HG02623 (cell line): Measurements from ENCODE around the gene CENPS.
"Not testable (repeated sequence)": the region's sequence is repeated elsewhere in the genome, so short reads cannot be mapped to it uniquely, and the experiment has no call there.

Experiments used
- ATAC-seq: cut with Tn5 transposase; IDR thresholded peaks from one replicate; pipeline ENCODE4 v1.9.1; 2021; ENCODE audit warnings: moderate library complexity; ENCODE audit not compliant: unreplicated experiment

CENPS gene

GRCh38 chr1:10430216-10431069 lies at the start of gene CENPS:
TSS of gene CENPS (plus strand) at chr1:10430433. CDS start at chr1:10430518, 85 bp downstream.
- ATAC-seq: peak; percentile 70

DNA sequence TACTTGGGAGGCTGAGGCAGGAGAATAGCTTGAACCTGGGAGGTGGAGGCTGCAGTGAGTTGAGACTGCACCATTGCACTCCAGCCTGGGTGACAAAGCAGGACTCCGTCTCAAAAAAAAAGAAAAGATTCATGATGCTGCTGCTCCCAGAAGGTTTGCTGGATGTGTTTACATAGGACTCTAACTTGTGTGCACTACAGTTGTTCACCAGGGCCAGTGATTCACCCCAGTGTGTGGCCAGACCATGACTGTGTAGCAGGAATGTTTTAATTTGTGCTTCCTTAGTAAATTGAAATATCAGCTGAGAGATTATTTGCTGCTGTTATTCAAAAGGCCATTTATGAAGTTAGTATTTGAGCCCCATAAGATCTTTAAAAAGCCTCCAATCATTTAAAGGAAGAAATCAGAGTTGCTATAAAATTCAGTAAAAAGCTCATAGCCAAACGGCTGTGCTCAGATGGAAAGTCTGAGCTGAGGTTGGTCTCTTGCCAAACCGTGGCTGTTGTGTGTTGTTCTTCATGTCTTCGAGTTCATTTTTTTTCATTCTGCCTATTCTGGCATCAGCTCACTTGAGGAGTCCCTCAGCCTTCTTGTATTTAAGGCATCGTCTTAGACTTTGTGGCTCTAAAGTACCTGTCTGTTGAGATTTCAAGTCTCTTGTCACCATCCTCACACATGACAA lies 49.5 kb upstream of the CENPS start:
- ATAC-seq: no peak

DNA sequence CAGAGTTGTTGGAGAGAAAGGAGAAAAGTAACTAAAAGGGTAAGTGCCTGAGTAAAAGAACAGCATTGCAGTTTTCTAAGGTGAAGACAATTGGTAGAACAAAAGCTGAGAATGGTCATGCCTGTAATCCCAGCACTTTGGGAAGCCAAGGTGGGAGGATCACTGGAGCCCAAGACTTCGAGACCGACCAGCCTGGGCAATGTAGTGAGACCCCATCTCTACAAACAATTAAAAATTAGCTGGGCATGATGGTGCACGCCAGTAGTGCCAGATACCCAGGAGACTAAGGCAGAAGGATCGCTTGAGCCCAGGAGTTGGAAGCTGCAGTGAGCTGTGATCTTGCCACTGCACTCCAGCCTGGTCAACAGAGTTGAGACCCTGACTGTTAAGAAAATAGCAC lies 46.6 kb upstream of the CENPS start:
- ATAC-seq: no peak

DNA sequence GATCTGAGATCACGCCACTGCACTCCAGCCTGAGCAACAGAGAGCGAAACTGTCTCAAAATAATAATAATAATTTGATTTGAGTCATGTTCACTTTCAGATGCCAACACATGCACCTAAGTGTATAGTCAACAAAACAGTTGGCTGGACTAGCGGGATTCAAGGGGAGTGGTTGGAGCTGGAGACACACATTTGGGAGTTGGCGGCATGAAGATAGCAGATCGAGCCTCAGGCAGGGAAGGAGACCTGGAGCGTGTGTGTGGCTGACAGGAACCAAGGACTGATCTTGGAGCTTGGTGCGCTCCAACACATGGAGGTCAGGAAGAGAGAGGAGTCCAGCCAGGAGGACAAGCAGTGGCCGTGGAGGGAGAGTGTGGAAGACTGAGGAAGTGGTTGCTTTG lies 46.0 kb upstream of the CENPS start:
- ATAC-seq: no peak

- no peak for ATAC-seq
Observed at GRCh38 chr1:10386761-10387676, 43.2 kb upstream of the CENPS start.

DNA sequence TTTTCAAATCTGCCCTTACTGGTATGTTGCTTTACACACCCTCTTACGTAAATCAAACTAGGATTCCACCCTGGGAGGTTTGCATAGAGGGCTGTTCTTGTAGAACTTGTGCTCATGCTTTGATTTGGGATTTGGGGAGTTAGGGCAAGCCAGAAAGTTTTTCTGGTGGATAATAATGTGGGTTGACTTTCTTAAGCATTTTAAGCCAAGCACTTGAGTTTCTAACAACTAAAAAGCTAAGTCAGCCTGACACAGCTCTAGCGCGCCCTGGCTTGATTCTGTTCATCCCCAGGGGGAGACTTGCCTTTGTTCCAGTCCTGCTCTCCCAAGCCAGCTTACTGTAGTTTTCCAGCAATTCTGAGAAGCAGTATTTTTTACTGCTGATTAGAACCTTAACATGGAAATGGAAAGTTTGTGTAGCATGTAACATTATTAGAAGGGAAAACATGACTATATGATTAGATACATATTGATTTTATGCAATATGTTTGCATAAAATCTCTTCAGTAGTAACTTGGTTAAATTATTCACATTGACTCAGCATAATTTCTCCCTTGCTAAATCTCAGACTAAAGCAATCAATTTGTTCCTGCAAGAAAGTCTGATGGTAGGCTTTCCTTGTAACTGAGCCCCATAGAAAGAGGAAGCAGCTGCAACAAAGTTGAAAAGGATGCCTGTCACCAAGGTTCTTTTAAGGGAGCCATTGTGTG lies 42.4 kb upstream of the CENPS start:
- ATAC-seq: no peak

- no peak for ATAC-seq
Observed at GRCh38 chr1:10388387-10388715, 41.9 kb upstream of the CENPS start.

- no peak for ATAC-seq
Observed at GRCh38 chr1:10389271-10389973, 40.8 kb upstream of the CENPS start.

DNA sequence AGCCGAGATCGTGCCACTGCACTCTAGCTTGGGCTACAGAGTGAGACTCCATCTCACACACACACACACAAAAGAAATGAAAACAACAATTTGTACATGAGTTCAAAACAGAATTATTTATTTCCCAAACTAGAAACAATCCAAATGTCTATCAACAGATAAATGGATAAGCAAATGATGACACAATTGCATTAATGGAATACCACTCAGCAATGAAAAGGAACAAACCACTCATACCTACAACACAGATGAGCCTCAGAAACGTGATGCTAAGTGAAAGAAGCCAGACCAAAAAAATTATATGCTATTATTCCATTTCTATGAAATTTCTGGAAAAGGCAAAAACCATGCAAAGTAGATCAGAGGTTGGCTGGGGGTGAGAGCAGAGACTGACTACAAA lies 33.4 kb upstream of the CENPS start:
- ATAC-seq: no peak

DNA sequence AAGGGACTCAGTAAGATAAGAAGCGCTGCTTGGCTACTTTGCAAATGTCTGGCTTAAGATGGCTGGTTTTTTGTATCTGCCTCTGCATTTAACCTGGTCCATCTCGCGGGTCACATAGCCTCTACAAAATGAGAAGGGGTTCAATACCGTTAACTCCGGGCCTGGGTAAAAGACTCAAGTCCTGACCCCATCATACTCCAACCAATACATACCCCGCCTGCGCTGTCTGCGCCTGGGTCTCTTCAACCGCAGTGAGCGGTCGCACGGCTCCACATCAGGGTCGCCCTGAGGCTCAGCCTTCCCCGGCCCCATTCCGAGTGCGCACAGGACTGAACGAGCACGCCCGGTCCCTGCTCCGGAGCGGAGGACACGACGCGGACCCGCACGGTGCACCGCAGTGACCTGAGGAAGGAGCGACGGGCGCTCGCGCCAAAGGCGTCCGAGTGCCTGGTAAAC lies 31.9 kb upstream of the CENPS start:
- no peak for ATAC-seq

DNA sequence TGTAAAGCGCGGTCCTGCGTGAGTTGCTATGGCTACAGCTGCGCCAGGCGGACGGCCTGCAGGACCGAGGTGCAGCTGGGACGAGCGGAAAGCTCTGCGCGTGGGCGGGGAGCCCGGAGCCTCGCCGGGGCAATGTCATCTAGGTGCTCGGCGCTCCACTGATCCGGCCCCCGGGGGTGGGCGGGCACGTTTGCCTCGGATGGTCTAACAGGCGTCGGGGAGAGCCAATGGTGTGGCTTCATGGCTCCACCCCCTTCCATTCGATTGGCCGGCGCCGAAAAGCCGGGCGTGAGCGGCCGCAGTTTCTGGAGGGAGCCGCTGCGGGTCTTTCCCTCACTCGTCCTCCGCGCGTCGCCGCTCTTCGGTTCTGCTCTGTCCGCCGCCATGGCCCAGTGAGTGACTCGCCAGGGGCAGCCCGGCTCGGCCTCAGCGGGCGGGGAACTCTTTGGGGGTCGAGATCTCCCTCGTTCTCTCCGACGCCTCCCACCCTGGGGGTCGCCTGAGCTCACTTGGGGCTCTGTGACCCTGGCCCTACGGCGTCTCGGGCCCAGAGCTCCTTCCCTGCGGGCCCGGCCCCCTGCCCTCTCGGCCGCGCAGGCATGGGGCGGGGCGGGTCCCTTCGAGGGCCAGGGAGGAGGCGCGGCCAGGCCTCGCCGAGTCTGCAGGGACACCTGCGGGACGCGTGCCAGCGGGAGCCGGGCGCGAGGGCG lies 31.3 kb upstream of the CENPS start, which contains the start of gene PGD:
PGD (plus strand) TSS at position 331 of the 710 bp plus-strand sequence; CDS start at position 385, 54 bp downstream.
- peak; percentile 86 for ATAC-seq

DNA sequence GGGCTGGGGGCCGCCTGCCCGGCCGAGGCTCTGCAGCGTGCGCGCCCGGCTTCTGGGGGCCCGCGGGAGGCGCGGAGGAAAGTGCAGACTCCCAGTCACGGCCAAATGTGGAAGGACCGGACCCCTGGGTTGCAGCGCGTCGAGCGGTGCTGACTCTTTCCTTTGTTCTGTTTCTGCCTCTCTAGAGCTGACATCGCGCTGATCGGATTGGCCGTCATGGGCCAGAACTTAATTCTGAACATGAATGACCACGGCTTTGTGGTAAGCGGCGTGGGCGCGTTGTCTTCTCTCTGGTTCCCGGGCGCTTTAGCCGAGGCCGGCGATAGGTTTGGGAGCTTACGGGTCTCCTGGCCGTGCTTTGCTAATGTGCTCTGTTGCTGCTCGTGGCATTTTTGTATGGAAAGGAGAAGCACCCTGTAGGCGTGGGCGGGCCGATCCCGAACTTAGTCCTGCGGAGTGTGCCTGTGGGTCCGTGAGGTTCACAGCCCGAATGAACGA lies 30.7 kb upstream of the CENPS start:
- ATAC-seq: no peak

- no peak for ATAC-seq
Observed at GRCh38 chr1:10400013-10400412, 30.2 kb upstream of the CENPS start.

- no peak for ATAC-seq
Observed at GRCh38 chr1:10401281-10401680, 29.0 kb upstream of the CENPS start.

- no peak for ATAC-seq
Observed at GRCh38 chr1:10402729-10403274, 27.4 kb upstream of the CENPS start.

DNA sequence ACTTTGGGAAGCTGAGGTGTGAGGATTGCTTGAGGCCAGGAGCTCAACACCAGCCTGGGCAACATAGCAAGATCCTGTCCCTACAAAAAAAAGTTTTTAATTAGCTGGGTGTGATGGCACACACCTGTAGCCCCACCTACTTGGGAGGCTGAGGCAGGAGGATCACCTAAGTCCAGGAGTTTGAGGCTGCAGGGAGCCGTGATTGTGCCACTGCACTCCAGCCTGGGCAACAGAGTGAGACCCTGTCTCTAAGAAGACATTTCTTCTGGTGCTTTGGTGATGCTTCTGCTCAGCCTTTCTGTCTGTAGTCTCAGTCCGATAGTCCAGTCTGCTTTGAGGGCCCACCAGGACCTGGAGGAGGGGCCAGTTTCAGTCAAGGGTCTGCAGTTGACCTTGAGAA lies 23.0 kb upstream of the CENPS start:
- no peak for ATAC-seq

- ATAC-seq: no peak
Observed at GRCh38 chr1:10415211-10415930, 14.9 kb upstream of the CENPS start.

GRCh38 chr1:10415967-10416366 lies 14.3 kb upstream of the CENPS start:
- not testable (repeated sequence) for ATAC-seq
